Measurements from ENCODE around the gene SYNE2. TPM values are rescaled to one million over a fixed set of nuclear protein-coding genes. Genes with fewer than 3 reads are reported as not detected.
"Not testable (repeated sequence)": the region's sequence is repeated elsewhere in the genome, so short reads cannot be mapped to it uniquely, and the experiment has no call there.

SYNE2 gene
- total RNA-seq, 1 donor from 2014 or later, result 28.4 TPM

GRCh38 chr14:63867933-63868921 lies 15.4 kb downstream of the SYNE2 start:
- peak overlapping the region; percentile 63 for H3K27ac Mint-ChIP-seq (ENCODE audit: unreplicated experiment)
- TF ChIP-seq CTCF (IDR thresholded peaks at IDR 0.05), result no peak
- H3K4me1 Mint-ChIP-seq (ENCODE audit: unreplicated experiment), result peaks cover 35% of the 10 kb centered on the region
- H3K4me3 Mint-ChIP-seq (ENCODE audit: unreplicated experiment), result no peak overlapping the region
- no peaks in the 10 kb centered on the region for H3K27me3 Mint-ChIP-seq (ENCODE audit: unreplicated experiment)
- H3K9me3 Mint-ChIP-seq (ENCODE audit: unreplicated experiment), result no peaks in the 10 kb centered on the region
- H3K36me3 Mint-ChIP-seq (ENCODE audit: unreplicated experiment), result no peaks in the 10 kb centered on the region
- no peak for DNase-seq (ENCODE audit: extremely low spot score, unreplicated experiment)

- Mint-ChIP-seq H3K27ac (ENCODE audit: unreplicated experiment) (peak overlapping the region; percentile 5), H3K4me1 (ENCODE audit: unreplicated experiment) (peaks cover 40% of the 10 kb centered on the region)
- H3K27me3 Mint-ChIP-seq (ENCODE audit: unreplicated experiment); H3K9me3 Mint-ChIP-seq (ENCODE audit: unreplicated experiment); H3K4me3 Mint-ChIP-seq (ENCODE audit: unreplicated experiment); DNase-seq (ENCODE audit: extremely low spot score, unreplicated experiment); H3K36me3 Mint-ChIP-seq (ENCODE audit: unreplicated experiment): not testable (repeated sequence)
Measured at GRCh38 chr14:63869940-63870752, 17.3 kb downstream of the SYNE2 start.

- not testable (repeated sequence) for DNase-seq (ENCODE audit: extremely low spot score, unreplicated experiment); H3K27ac Mint-ChIP-seq (ENCODE audit: unreplicated experiment); H3K27me3 Mint-ChIP-seq (ENCODE audit: unreplicated experiment); H3K36me3 Mint-ChIP-seq (ENCODE audit: unreplicated experiment); H3K4me3 Mint-ChIP-seq (ENCODE audit: unreplicated experiment); H3K9me3 Mint-ChIP-seq (ENCODE audit: unreplicated experiment)
- H3K4me1 Mint-ChIP-seq (ENCODE audit: unreplicated experiment), result peaks cover 42% of the 10 kb centered on the region
Measured at GRCh38 chr14:63870753-63871037, 17.9 kb downstream of the SYNE2 start.

- no peak for TF ChIP-seq CTCF (IDR thresholded peaks at IDR 0.05)
- H3K4me3 Mint-ChIP-seq (ENCODE audit: unreplicated experiment), result no peak overlapping the region
- H3K36me3 Mint-ChIP-seq (ENCODE audit: unreplicated experiment), result no peaks in the 10 kb centered on the region
- no peaks in the 10 kb centered on the region for H3K27me3 Mint-ChIP-seq (ENCODE audit: unreplicated experiment)
- H3K27ac Mint-ChIP-seq (ENCODE audit: unreplicated experiment), result no peak overlapping the region
- no peaks in the 10 kb centered on the region for H3K9me3 Mint-ChIP-seq (ENCODE audit: unreplicated experiment)
- peaks cover 40% of the 10 kb centered on the region for H3K4me1 Mint-ChIP-seq (ENCODE audit: unreplicated experiment)
- DNase-seq (ENCODE audit: extremely low spot score, unreplicated experiment), result no peak
Measured at GRCh38 chr14:63874223-63874622, 21.4 kb downstream of the SYNE2 start.

GRCh38 chr14:63875311-63875710 lies 22.5 kb downstream of the SYNE2 start:
- Mint-ChIP-seq H3K9me3 (ENCODE audit: unreplicated experiment) (no peaks in the 10 kb centered on the region), H3K36me3 (ENCODE audit: unreplicated experiment) (no peaks in the 10 kb centered on the region), H3K4me3 (ENCODE audit: unreplicated experiment) (no peak overlapping the region), H3K4me1 (ENCODE audit: unreplicated experiment) (peaks cover 32% of the 10 kb centered on the region), H3K27me3 (ENCODE audit: unreplicated experiment) (no peaks in the 10 kb centered on the region), H3K27ac (ENCODE audit: unreplicated experiment) (no peak overlapping the region)
- DNase-seq (ENCODE audit: extremely low spot score, unreplicated experiment), result no peak
- no peak for TF ChIP-seq CTCF (IDR thresholded peaks at IDR 0.05)

GRCh38 chr14:63877550-63877939 lies 24.7 kb downstream of the SYNE2 start:
- TF ChIP-seq CTCF (IDR thresholded peaks at IDR 0.05), result no peak
- H3K9me3 Mint-ChIP-seq (ENCODE audit: unreplicated experiment), result no peaks in the 10 kb centered on the region
- H3K4me1 Mint-ChIP-seq (ENCODE audit: unreplicated experiment), result peaks cover 31% of the 10 kb centered on the region
- DNase-seq (ENCODE audit: extremely low spot score, unreplicated experiment), result no peak
- no peaks in the 10 kb centered on the region for H3K27me3 Mint-ChIP-seq (ENCODE audit: unreplicated experiment)
- peak overlapping the region; percentile 19 for H3K27ac Mint-ChIP-seq (ENCODE audit: unreplicated experiment)
- no peak overlapping the region for H3K4me3 Mint-ChIP-seq (ENCODE audit: unreplicated experiment)
- H3K36me3 Mint-ChIP-seq (ENCODE audit: unreplicated experiment), result no peaks in the 10 kb centered on the region

Measured in osteocyte (in vitro differentiated cells).